ENCODE measurements around the gene NT5C3B. TPM values are rescaled to one million over a fixed set of nuclear protein-coding genes. Genes with fewer than 3 reads are reported as not detected.
"Not testable (repeated sequence)": the region's sequence is repeated elsewhere in the genome, so short reads cannot be mapped to it uniquely, and the experiment has no call there.

Gene NT5C3B
- total and polyA plus RNA-seq, 4 donors: 34.9 to 68.5 (median 37.9) TPM

- Histone ChIP-seq H3K9me3 (ENCODE audit: control insufficient read depth in 4 of 4, insufficient read depth in 3 of 4, low read length in 3 of 4) (no peaks in the 10 kb centered on the region), H3K36me3 (ENCODE audit: control insufficient read depth in 4 of 4, insufficient read depth in 4 of 4, low read length in 4 of 4) (peaks cover 0 to 4% (median 4%) of the 10 kb centered on the region in 4 donors), H3K4me3 (peak overlapping the region; percentile 13), H3K9ac (ENCODE audit: insufficient read depth in 1 of 2, low read length in 2 of 2) (peak overlapping the region; percentile 73 to 91), H3K27me3 (ENCODE audit: control insufficient read depth in 3 of 3, insufficient read depth in 3 of 3, low read length in 2 of 3) (no peaks in the 10 kb centered on the region), H3K4me1 (ENCODE audit: control insufficient read depth in 5 of 5, insufficient read depth in 5 of 5, low read length in 5 of 5) (peaks cover 8 to 27% (median 12%) of the 10 kb centered on the region in 5 donors), H3K27ac (ENCODE audit: low read depth in 1 of 2, low read length in 1 of 2) (no peak overlapping the region)
- DNase-seq: no peak
- TF ChIP-seq CTCF (IDR thresholded peaks at IDR 0.05; ENCODE audit: control extremely low read depth, extremely low read depth): no peak
- 54 to 62% methylated on average over 18 of the region's 18 CpGs for whole genome bisulfite sequencing, 2 donors
- ATAC-seq (ENCODE audit: insufficient read depth, low FRiP score): no peak
Observed at GRCh38 chr17:41863074-41863848, 27.2 kb upstream of the NT5C3B start.

- no peak for ATAC-seq (ENCODE audit: insufficient read depth, low FRiP score)
- Histone ChIP-seq H3K9ac (ENCODE audit: insufficient read depth in 1 of 2, low read length in 2 of 2) (no peak overlapping the region), H3K27ac (ENCODE audit: low read depth in 1 of 2, low read length in 1 of 2) (no peak overlapping the region), H3K4me1 (ENCODE audit: control insufficient read depth in 5 of 5, insufficient read depth in 5 of 5, low read length in 5 of 5) (peaks cover 8 to 27% (median 12%) of the 10 kb centered on the region in 5 donors), H3K27me3 (ENCODE audit: control insufficient read depth in 3 of 3, insufficient read depth in 3 of 3, low read length in 2 of 3) (no peaks in the 10 kb centered on the region), H3K36me3 (ENCODE audit: control insufficient read depth in 4 of 4, insufficient read depth in 4 of 4, low read length in 4 of 4) (no peaks in the 10 kb centered on the region), H3K4me3 (no peak overlapping the region), H3K9me3 (ENCODE audit: control insufficient read depth in 4 of 4, insufficient read depth in 3 of 4, low read length in 3 of 4) (no peaks in the 10 kb centered on the region)
- no peak for TF ChIP-seq CTCF (IDR thresholded peaks at IDR 0.05; ENCODE audit: control extremely low read depth, extremely low read depth)
- no peak for DNase-seq
- WGBS, 2 donors: 80 to 90% methylated on average over 3 of the region's 3 CpGs
Observed at GRCh38 chr17:41860254-41860931, 24.4 kb upstream of the NT5C3B start.

- ATAC-seq (ENCODE audit: insufficient read depth, low FRiP score); H3K27me3 ChIP-seq (ENCODE audit: control insufficient read depth in 3 of 3, insufficient read depth in 3 of 3, low read length in 2 of 3); DNase-seq; H3K9me3 ChIP-seq (ENCODE audit: control insufficient read depth in 4 of 4, insufficient read depth in 3 of 4, low read length in 3 of 4); H3K27ac ChIP-seq (ENCODE audit: low read depth in 1 of 2, low read length in 1 of 2); H3K4me3 ChIP-seq; H3K9ac ChIP-seq (ENCODE audit: insufficient read depth in 1 of 2, low read length in 2 of 2): not testable (repeated sequence)
- Histone ChIP-seq H3K4me1 (ENCODE audit: control insufficient read depth in 5 of 5, insufficient read depth in 5 of 5, low read length in 5 of 5) (peaks cover 0 to 10% (median 5%) of the 10 kb centered on the region in 5 donors), H3K36me3 (ENCODE audit: control insufficient read depth in 4 of 4, insufficient read depth in 4 of 4, low read length in 4 of 4) (peaks cover 5 to 16% (median 13%) of the 10 kb centered on the region in 4 donors)
- 97 to 98% methylated on average over 14 of the region's 14 CpGs for WGBS, 2 donors
Observed at GRCh38 chr17:41851382-41851781, 15.3 kb upstream of the NT5C3B start.

GRCh38 chr17:41849251-41849990 lies 13.4 kb upstream of the NT5C3B start:
- no peaks in the 10 kb centered on the region for H3K27me3 ChIP-seq (ENCODE audit: control insufficient read depth in 3 of 3, insufficient read depth in 3 of 3, low read length in 2 of 3)
- no peak for ATAC-seq (ENCODE audit: insufficient read depth, low FRiP score)
- H3K9me3 ChIP-seq (ENCODE audit: control insufficient read depth in 4 of 4, insufficient read depth in 3 of 4, low read length in 3 of 4): no peaks in the 10 kb centered on the region
- no peak overlapping the region for H3K27ac ChIP-seq (ENCODE audit: low read depth in 1 of 2, low read length in 1 of 2)
- H3K4me1 ChIP-seq (ENCODE audit: control insufficient read depth in 5 of 5, insufficient read depth in 5 of 5, low read length in 5 of 5): peaks cover 0 to 10% (median 5%) of the 10 kb centered on the region in 5 donors
- no peak overlapping the region for H3K9ac ChIP-seq (ENCODE audit: insufficient read depth in 1 of 2, low read length in 2 of 2)
- no peak overlapping the region for H3K4me3 ChIP-seq
- no peak for TF ChIP-seq CTCF (IDR thresholded peaks at IDR 0.05; ENCODE audit: control extremely low read depth, extremely low read depth)
- peaks cover 1 to 12% (median 9%) of the 10 kb centered on the region in 4 donors for H3K36me3 ChIP-seq (ENCODE audit: control insufficient read depth in 4 of 4, insufficient read depth in 4 of 4, low read length in 4 of 4)
- DNase-seq: no peak
- WGBS, 2 donors: 81 to 88% methylated on average over 4 of the region's 4 CpGs
